Occipital lobe (tissue), 2 donors: ENCODE measurements around the gene PADI3. TPM values are rescaled to one million over a fixed set of nuclear protein-coding genes. Genes with fewer than 3 reads are reported as not detected.

Source experiments
- DNase-seq: peaks from one replicate; lab custom pipeline; 2025; lab: John Stamatoyannopoulos, UW
- total RNA-seq: library from RNA; depleted of rRNA; stranded (reverse); fragments of >200 nt; gene quantifications from one replicate; pipeline ENCODE4 v1.2.3, GENCODE V29; 2014

Gene PADI3
- total RNA-seq, 1 donor from 2014 or later: not detected

DNA sequence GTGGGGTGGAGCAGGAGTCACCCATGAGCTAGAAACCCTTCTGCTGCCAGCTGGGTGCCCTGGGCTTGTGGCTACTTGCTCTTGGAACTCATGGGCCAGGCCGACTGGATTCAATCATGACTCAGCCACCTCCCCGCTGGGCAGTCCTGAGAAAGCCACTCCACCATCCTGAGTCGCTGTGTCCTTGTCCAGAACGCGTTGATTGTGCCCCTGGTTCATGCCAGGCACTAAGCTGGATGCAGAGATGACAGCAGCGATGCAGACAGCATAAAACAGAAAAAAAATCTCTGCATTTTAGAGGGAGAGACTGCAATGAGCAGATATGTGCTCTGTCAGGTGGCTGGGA, 33.4 kb upstream of the PADI3 start:
- no peak for DNase-seq

DNA sequence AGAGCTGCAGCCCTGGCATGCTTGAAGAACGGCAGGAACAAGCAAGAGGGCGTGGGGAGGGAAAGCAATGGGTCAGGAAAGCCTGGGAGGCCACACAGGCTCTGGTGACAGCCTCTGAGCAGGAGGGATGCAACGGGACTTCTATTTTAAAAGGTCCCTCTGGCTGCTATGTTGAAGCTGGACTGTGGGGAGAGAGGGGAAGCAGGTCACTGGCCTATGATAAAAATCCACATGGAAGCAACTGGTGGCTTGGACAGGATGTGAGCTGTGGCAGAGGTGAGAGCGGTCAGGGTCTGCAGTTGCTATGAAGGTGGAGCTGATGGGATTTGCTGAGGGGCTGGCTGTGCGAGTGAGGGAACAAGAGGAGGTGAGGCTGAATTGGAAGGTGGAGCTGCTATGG, 32.8 kb upstream of the PADI3 start:
- DNase-seq: no peak

GRCh38 chr1:17217607-17218006, 31.3 kb upstream of the PADI3 start:
- no peak for DNase-seq

GRCh38 chr1:17218939-17219338, 30.0 kb upstream of the PADI3 start:
- DNase-seq: no peak

DNA sequence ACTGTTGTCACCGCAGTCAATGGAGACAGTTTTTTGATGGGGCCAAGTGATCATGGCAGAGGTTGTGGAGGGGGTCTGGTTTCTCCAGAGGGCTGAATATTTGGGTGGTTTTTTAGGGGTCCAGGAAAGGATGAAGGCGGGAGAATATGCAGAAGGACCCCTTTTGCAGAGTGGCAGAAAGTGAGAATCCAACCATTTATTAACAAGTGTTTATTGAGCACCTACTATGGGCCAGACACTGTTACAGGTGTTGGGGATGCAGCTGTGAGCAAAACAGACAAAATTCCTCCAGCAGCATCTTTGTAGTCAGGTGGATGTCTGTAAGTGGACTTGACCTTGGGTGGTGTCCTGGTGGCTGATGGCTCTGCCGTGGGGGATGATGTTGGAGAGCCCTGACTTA, 28.6 kb upstream of the PADI3 start:
- no peak for DNase-seq

GRCh38 chr1:17222557-17222956, 26.3 kb upstream of the PADI3 start:
- no peak for DNase-seq

- no peak for DNase-seq
Measured at GRCh38 chr1:17224434-17224833, 24.5 kb upstream of the PADI3 start.

DNA sequence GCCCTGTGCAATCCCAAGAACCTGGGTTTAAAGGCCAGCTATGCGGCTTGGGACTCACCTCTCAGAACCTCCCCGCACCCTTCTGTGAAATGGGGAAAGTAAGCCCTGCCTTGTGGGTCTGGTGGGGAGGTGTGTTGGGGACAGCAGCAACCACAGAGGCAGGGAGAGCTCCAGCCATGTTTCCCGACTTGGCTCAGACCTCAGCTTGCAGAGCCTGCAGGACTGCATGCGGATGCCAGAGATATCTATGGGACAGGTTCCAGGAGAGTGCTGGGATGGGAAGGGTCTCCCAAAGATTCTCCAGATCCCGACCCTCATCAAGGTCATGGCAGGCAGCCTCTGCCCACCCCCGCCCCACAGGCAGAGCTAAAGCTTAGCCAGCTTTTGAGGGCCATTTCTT, 23.8 kb upstream of the PADI3 start:
- DNase-seq: no peak

DNA sequence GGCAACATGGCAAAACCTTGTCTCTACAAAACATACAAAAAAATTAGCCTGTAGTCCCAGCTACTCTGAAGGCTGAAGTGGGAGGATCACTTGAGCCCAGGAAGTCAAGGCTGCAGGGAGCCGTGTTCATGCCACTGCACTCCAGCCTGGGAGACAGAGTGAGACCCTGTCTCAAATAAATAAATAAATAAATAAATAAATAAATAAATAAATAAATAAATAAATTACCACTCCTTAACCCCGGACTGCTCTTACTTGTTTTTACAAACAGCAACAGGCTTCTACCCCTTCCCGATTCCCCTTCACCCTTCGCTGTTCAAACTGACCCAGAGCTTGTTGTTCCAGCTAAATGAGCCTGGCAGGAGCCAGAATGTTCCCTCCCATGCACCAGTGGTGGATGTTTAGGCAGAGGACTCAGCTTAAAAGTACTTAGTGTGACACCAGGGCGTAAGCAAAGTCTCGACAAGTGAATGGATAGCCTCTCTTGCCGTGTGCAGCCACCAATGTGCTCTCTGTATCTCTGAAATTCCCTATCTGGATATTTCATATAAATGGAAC, 21.5 kb upstream of the PADI3 start:
- DNase-seq: no peak

DNA sequence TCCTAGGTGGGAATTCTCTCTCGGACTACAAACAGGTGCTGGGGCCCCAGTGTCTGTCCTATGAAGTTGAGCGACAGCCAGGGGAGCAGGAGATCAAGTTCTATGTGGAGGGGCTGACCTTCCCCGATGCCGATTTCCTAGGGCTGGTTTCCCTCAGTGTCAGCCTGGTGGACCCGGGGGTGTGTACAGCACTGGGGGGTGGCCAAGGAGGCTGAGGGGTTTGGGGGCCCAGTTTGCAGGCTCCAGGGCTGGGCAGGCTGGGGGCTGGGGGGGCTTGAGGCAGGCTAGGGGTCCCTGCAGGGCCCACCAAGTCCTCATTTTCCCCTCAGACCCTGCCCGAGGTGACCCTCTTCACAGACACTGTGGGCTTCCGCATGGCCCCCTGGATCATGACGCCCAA, 20.3 kb upstream of the PADI3 start:
- DNase-seq: no peak

- no peak for DNase-seq
Measured at GRCh38 chr1:17229379-17229778, 19.5 kb upstream of the PADI3 start.

DNA sequence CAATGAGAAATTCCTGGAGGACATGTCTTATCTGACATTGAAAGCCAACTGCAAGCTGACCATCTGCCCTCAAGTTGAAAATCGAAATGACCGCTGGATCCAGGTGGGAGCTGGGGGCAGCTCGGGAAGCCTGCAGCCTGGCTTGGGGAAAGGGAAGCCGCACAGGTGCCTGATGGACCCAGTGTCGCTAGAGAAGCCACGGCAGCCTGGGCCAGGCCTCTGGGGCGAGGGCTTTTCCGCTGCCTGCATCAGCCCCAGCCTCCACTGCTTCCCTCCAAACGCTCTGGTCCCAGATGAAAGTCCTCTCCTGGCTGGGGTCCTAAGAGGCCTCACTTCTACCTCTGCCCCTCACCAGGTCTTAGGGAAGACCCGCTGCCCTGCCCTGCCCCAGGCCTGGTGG, 18.8 kb upstream of the PADI3 start:
- no peak for DNase-seq

GRCh38 chr1:17230671-17231310, 18.1 kb upstream of the PADI3 start:
- DNase-seq: no peak

DNA sequence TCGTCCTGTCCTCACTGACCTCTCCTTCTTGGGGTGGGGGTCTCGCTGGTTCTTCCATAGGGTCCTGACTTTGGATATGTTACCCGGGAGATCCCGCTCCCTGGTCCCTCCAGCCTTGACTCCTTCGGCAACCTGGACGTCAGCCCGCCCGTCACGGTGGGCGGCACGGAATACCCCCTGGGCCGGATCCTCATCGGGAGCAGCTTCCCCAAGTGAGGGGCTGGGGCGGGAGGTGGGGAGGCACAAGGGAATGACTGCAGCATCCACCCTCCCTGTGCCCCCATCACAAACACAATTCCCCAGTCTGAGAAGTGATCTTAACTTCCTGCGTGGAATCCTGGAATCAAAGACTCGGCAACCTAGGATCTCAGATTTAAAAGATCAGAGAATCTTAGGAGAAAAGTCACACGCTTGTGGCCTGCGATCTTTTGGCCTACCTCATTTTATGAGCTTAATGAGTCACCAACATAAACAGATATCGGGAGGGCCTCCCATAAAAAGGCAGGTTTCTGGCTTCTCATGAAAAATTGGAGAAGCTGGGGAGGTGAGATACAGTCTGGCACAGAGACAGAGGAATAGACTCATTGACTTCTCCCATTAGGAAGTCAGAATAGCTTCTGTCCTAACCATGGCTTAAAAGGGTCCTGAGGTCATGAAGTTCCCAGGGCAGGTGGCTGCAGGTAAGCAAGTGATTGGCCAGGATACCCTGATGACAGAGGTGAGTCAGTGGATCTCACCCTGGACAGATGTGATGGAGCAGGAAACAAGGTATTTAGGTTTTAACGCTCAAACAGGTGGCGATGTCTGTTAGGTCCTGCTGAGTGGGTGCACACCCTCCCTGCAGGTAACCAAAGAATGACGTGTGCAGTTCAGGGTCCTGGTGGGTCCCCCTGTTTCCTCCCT, 15.9 kb upstream of the PADI3 start:
- no peak for DNase-seq

DNA sequence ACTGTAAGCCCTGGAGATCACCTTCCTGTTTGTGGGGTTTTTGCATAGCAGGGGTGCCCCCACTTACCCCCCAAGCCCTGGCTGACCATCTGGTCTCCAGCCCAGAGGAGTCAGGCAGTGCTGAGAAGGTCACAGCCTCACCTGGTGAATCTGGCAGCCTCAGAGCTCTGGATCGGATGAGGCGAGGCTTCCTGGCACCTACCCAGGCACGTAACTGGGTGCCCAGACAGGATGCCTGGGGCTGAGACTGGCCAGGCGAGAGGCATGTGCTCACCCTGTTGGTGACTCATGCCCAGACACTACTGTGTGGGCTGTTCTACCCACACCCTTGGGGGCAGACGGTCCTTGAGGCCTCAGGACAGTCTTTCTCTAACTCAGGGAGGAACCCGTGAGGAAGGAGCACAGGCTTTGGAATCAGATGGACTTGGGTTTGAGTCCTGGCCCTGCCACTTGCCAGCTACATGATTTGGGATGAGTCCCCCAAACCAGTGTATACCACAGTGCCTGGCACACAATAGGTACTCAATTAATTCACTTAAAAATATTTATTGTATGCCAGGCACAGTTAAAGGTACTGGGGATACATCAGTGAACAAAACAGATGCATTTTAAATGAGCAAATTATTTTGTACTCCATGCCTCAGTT, 15.1 kb upstream of the PADI3 start:
- no peak for DNase-seq

- no peak for DNase-seq
Measured at GRCh38 chr1:17234405-17234804, 14.5 kb upstream of the PADI3 start.

DNA sequence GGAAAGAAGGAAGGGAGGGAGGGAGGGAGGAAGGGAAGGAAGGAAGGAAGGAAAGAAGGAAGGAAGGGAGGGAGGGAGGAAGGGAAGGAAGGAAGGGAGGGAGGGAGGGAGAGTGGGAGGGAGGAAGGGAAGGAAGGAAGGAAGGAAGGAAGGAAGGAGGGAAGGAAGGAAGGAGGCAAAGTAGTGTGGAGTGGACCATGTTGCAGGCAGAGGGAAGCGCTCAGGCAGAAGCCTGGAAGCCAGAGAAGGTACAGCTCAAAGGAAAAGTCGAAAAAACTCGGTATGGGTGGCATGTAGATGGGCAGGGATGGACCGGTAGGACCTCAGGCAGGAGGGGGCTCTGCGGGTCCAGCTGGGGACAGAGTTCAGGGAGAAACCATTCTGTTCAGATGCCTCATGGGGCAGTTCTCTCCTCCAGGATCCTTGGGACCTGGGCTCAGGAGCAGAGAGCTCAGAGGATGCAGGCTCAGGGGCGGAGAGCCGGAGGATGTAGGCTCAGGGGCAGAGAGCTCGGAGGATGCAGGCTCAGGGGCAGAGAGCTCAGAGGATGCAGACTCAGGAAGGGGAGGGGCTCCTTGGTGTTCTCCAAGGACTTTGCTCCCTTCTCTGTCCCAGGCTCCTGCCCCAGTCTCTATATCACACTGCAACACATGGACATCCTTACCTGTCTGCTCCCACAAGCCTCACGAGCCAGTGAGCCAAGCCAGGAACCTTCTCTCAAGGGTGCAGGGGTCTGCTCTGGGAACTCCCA, 13.6 kb upstream of the PADI3 start:
- DNase-seq: no peak

DNA sequence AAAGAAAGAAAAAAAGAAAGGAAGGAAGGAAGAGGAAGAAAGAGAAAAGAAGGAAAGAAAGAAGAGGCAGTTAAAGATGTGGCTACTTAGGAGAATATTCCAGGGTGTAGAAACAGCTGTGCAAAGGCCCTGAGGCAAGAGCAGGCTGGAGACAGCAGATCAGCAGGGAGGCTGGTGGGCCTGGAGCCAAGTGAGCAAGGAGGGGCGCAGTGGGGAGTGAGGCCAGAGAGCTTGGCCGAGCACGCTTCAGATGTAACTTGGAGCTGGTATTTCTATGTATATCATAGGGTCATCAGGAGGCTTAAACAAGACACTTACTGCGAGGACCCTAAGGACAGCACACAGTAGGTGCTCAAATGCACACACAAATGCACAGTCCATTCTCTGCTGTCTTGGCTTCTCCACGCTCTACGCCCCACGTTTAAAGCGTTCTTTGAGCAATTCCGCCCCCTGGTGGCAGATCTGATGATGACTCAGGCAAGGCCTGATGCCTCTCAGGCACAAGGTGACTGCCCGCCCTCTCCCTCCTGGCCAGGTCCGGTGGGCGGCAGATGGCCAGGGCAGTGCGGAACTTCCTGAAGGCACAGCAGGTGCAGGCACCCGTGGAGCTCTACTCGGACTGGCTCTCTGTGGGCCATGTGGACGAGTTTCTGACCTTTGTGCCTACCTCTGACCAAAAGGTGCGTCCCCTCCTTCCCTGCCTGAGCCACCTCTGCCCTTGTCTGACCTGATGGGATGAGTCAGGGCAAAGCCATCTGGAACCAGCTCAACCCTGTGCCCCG, 11.9 kb upstream of the PADI3 start:
- peak; percentile 67 for DNase-seq

DNA sequence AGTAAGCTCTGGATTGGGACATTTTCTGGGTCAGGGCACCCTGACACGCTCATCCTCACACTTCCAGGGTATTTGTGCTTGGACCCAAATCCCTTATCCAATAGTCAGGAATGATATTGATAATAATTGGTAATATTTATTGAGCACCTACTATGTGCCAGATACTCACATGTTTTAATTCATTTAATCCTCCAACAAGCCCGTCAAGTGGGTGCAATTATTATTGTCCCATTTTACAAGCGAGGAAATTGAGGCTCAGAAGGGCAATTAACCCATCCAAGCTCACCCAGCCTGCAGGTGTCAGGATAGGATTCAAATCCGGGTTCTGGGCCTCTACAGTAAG, 11.4 kb upstream of the PADI3 start:
- DNase-seq: no peak

DNA sequence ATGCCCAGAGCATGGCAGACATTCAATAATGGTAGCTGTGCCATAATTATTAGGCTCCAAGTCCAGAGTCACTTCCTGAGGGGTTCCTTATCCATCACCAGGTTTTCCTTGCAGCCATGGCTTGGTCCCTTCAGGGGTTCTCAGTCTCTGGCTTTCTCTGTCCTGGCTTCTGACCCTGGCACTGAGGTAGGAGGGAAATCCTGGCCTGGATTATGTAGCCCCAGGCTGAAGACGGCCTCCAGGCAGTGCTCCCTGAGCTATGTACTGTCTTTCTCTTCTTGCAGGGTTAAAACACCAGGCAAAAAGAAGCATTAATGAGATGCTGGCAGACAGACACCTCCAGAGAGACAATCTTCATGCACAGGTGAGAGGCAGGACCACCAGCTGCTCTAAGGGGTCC, 9.5 kb upstream of the PADI3 start:
- no peak for DNase-seq
